Adrenal gland (tissue), 12 donors: ENCODE data around the gene C19orf53. TPM values are rescaled to one million over a fixed set of nuclear protein-coding genes. Genes with fewer than 3 reads are reported as not detected.
A peak's percentile ranks its signal among the peaks of the same experiment; 100 is the strongest.
"Not testable (repeated sequence)": the region's sequence is repeated elsewhere in the genome, so short reads cannot be mapped to it uniquely, and the experiment has no call there.

Experiments used
- DNase-seq, 7 donors: peaks; one replicate each; pipeline ENCODE4 v3.0.0-alpha.2; 2019 to 2020
- H3K27ac ChIP-seq, 5 donors: fragments of 200-600 bp; sonication (generic) in 4 of 5; 1 replicate in 3 of 5; 2 replicates in 2 of 5; pipeline versions ENCODE4 v1.5.1 to v1.8.0; 2016 to 2020; ENCODE audit warnings: mild to moderate bottlenecking in 1 of 5
- H3K27me3 ChIP-seq: fragments of 200-600 bp; 2 replicates; pipeline ENCODE4 v1.8.0; 2021
- H3K36me3 ChIP-seq, 2 donors: fragments of 200-600 bp; replicated peaks in 1 of 2; 1 replicate in 1 of 2; 2 replicates in 1 of 2; pipeline versions ENCODE4 v1.5.1 to v1.8.0; 2018 to 2022
- H3K4me1 ChIP-seq, 2 donors: fragments of 200-600 bp; replicated peaks in 1 of 2; 1 replicate in 1 of 2; 2 replicates in 1 of 2; pipeline versions ENCODE4 v1.5.1 to v1.8.0; 2018 to 2021
- H3K4me3 ChIP-seq, 4 donors: fragments of 200-600 bp; sonication (generic) in 3 of 4; one replicate each; pipeline ENCODE4 v1.5.1; 2016 to 2018
- H3K9me3 ChIP-seq, 3 donors: fragments of 200-600 bp; sonication (generic) in 1 of 3; replicated peaks in 1 of 3; 1 replicate in 2 of 3; 2 replicates in 1 of 3; pipeline versions ENCODE4 v1.5.1 to v1.8.0; 2016 to 2021
- POLR2A ChIP-seq, 2 donors: fragments of 450-650 bp; IDR thresholded peaks; one replicate each; pipeline ENCODE4 v1.6.1; 2017; ENCODE audit warnings: antibody characterized with exemption in 2 of 2, mild to moderate bottlenecking in 2 of 2, moderate library complexity in 1 of 2
- WGBS, 4 donors: extraction: QIAGEN DNeasy Blood & Tissue Kit in 2 of 4; methylation state at CpG; one replicate each; pipeline versions ENCODE4 v1.1.5 to v1.1.7; 2013 to 2017; 5-methylcytosine and 5-hydroxymethylcytosine counted together
- intact Hi-C, 2 donors: fragments of 100-400 bp; cut with DNase I; formaldehyde crosslinking; loops; one replicate each; pipeline versions ENCODE4 v1.14.1 to v1.15.0; 2022 to 2023
- polyA plus RNA-seq, 3 donors: library from polyadenylated mRNA; stranded (reverse); fragments of 200-250 nt in 2 of 3; fragments of 350-450 nt in 1 of 3; fragmentation: Illumina TruSeq in 1 of 3; extraction: RNeasy Lipid Tissue Mini Kit (QIAGEN cat#74804) in 1 of 3; gene quantifications; one replicate each; pipeline ENCODE4 v1.2.3, GENCODE V29; 2013 to 2014
- total RNA-seq, 9 donors: library from RNA; depleted of rRNA in 4 of 9; stranded (reverse); fragments of >200 nt in 4 of 9; fragments of 120-200 nt in 1 of 9; fragmentation: NEBNext Ultra II Directional in 1 of 9; extraction: Animal tissue kit (Norgen Biotek cat#: 25700) in 1 of 9; gene quantifications; one replicate each; pipeline versions ENCODE4 v1.1.0 to v1.2.4, GENCODE V29; 2013 to 2023
- TF ChIP-seq, protein P1 (sequence below), 6 experiments: fragments of 450-650 bp in 4 of 6; fragments of 200-600 bp in 2 of 6; sonication (generic) in 1 of 6; IDR thresholded peaks; 1 replicate in 5 of 6; 2 replicates in 1 of 6; pipeline versions ENCODE4 v1.5.1 to v1.8.0; 2016 to 2021; ENCODE audit warnings: antibody characterized with exemption in 6 of 6, mild to moderate bottlenecking in 2 of 6, moderate library complexity in 1 of 6
- donor health status: healthy with polysubstance abuse.
- donor health status: Bipolar disorder and iron deficiency.
- donor health status: DM: yes; HTN: yes; CAD: no.
- donor health status: DM: no; HTN: no; CAD: no.
- donor health status: DM: no; HTN: no; CAD: no.
- donor health status: DM: yes; HTN: yes; CAD: no.

Gene C19orf53
- total and polyA plus RNA-seq, 12 donors = 95.8 to 459 (median 166) TPM

DNA sequence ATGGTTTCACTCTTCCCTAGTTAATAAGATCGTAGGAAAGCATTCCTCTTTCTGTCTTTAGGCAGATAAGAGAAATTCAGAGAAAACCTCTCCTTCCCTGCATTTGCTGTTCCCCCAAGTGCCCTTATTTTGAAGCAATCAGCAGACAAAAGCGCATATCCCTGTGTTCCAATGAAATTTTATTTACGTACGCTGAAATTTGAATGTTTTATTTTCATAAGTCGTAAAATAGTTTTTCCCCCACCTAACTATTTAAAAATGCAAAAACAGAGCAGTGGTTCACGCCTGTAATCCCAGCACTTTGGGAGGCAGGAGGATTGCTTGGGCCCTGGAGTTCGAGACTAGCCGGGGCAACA is 27.2 kb upstream of the C19orf53 start:
- WGBS, 4 donors = 86 to 91% (median 89%) methylated on average over 8 of the region's 8 CpGs
- Histone ChIP-seq H3K9me3 (no peaks in the 10 kb centered on the region), H3K4me1 (peaks cover 8 to 12% of the 10 kb centered on the region in 2 donors), H3K4me3 (peak overlapping the region in 1 of 4 donors; percentile 77), H3K27ac (peak overlapping the region in 2 of 5 donors; percentile 89 to 92), H3K27me3 (no peaks in the 10 kb centered on the region), H3K36me3 (peaks cover 0 to 7% of the 10 kb centered on the region in 2 donors)
- DNase-seq = no peak
- intact Hi-C loops = no loop called here
- TF ChIP-seq, protein P1, sequence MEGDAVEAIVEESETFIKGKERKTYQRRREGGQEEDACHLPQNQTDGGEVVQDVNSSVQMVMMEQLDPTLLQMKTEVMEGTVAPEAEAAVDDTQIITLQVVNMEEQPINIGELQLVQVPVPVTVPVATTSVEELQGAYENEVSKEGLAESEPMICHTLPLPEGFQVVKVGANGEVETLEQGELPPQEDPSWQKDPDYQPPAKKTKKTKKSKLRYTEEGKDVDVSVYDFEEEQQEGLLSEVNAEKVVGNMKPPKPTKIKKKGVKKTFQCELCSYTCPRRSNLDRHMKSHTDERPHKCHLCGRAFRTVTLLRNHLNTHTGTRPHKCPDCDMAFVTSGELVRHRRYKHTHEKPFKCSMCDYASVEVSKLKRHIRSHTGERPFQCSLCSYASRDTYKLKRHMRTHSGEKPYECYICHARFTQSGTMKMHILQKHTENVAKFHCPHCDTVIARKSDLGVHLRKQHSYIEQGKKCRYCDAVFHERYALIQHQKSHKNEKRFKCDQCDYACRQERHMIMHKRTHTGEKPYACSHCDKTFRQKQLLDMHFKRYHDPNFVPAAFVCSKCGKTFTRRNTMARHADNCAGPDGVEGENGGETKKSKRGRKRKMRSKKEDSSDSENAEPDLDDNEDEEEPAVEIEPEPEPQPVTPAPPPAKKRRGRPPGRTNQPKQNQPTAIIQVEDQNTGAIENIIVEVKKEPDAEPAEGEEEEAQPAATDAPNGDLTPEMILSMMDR (IDR thresholded peaks at IDR 0.05) = no peak
- no peak for TF ChIP-seq POLR2A (IDR thresholded peaks at IDR 0.05)

DNA sequence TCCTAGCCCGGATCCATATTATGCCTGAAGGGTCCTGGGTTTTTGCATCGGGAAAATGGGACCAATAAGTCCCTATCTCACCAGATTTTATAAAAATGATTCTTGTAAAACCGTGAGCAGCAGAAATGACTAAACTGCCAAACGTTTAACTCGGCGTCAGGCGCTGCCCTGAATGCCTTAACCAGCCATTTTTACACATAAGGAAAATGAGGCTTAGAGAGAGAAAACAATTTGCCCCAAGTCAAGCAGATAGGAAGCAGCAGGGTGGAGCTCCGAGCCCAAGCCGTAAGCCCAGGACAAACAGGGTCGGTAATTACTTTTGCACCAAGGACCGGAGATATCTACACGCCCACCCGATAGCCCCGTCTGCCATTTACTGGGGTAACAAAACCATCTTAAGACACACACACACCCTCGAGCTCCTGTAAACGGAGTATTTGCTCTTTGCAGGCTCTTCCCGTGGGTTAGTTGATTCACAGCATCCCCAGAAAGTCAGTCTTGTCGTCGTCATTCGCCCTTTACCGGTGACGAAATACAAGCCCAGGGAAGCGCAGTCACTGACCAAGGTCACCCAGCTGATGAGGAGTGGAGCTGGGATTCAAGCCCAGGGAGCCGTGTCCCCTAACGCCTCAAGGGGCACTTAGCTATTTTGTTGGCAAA is 26.0 kb upstream of the C19orf53 start:
- DNase-seq = peak; percentile 64 to 87 (median 79)
- H3K27me3 ChIP-seq = no peaks in the 10 kb centered on the region
- 0 to 4% (median 2%) methylated on average over 24 to 25 of the region's 25 CpGs for WGBS, 4 donors
- H3K9me3 ChIP-seq = no peaks in the 10 kb centered on the region
- peak in 1 of 2 donors; percentile 20 for TF ChIP-seq POLR2A (IDR thresholded peaks at IDR 0.05)
- TF ChIP-seq, protein P1 (IDR thresholded peaks at IDR 0.05) = peak in 1 of 6 experiments; percentile 13
- peaks cover 8 to 12% of the 10 kb centered on the region in 2 donors for H3K4me1 ChIP-seq
- intact Hi-C loops = no loop called here
- H3K36me3 ChIP-seq = peaks cover 0 to 19% of the 10 kb centered on the region in 2 donors
- H3K27ac ChIP-seq = peak overlapping the region; percentile 40 to 94 (median 89)
- H3K4me3 ChIP-seq = peak overlapping the region; percentile 54 to 90 (median 76)

DNA sequence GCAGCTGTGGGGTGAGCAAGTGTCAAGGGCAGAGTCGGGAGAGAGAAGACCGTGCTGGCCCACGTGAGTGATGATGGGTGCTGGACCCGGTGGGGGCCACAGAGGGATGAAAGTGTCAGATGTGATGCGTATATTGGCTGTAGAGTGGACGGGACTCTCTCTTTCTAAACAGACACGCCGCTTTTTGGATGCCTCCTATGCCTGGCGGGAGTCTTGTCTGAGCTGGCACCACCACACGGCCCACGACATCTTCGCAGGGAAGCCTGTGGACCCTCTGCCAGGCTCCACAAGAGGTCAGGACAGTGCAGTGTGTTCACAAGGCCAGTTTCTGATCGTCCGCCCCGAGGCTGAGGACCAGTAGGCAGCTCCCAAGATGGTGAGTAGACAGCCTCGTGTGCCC is 22.8 kb upstream of the C19orf53 start:
- peaks cover 8 to 12% of the 10 kb centered on the region in 2 donors for H3K4me1 ChIP-seq
- TF ChIP-seq, protein P1 (IDR thresholded peaks at IDR 0.05) = no peak
- no peak for TF ChIP-seq POLR2A (IDR thresholded peaks at IDR 0.05)
- no peaks in the 10 kb centered on the region for H3K27me3 ChIP-seq
- no peaks in the 10 kb centered on the region for H3K9me3 ChIP-seq
- H3K27ac ChIP-seq = no peak overlapping the region
- 82 to 87% (median 85%) methylated on average over 16 of the region's 16 CpGs for WGBS, 4 donors
- H3K4me3 ChIP-seq = no peak overlapping the region
- DNase-seq = no peak
- peaks cover 0 to 48% of the 10 kb centered on the region in 2 donors for H3K36me3 ChIP-seq
- intact Hi-C loops = no loop called here

DNA sequence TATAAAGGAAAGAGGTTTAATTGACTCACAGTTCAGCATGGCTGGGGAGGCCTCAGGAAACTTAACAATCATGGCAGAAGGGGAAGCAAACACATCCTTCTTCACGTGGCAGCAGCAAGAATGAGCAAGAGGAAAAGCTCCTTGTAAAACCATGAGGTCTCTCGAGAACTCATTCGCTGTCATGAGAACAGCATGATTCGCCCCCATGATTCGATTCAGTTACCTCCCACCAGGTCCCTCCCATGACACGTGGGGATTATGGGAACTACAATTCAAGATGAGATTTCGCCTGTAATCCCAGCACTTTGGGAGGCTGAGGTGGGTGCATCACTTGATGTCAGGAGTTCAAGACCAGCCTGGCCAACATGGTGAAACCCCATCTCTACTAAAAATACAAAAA is 20.6 kb upstream of the C19orf53 start:
- H3K27ac ChIP-seq, intact Hi-C loops, H3K4me3 ChIP-seq, H3K4me1 ChIP-seq, DNase-seq, H3K27me3 ChIP-seq, H3K9me3 ChIP-seq: not testable (repeated sequence)
- WGBS, 4 donors = 83 to 91% (median 89%) methylated on average over 4 to 7 of the region's 7 CpGs
- peaks cover 0 to 70% of the 10 kb centered on the region in 2 donors for H3K36me3 ChIP-seq

DNA sequence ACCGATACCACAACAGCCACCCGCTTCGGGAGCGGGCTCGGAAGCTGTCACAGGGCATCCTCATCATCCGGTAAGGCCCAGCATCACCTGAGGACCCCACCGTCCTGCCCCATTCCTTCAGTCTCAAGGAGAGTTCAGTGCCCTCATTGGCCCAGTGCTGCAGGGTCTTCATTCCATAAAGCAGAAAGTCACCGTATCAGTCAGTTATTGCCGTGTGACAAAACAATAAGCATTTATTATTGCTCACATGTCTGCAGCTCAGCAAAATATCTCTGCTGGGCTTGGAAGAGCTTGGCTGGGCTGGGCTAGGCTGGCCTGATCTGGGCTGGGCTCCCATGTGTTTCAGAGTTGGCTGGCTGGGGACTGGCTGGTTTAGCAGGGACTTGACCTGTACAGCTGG is 18.0 kb upstream of the C19orf53 start:
- H3K4me3 ChIP-seq = no peak overlapping the region
- H3K27ac ChIP-seq = no peak overlapping the region
- no peak for DNase-seq
- intact Hi-C loops = no loop called here
- no peaks in the 10 kb centered on the region for H3K27me3 ChIP-seq
- no peaks in the 10 kb centered on the region for H3K9me3 ChIP-seq
- TF ChIP-seq, protein P1 (IDR thresholded peaks at IDR 0.05) = no peak
- no peak for TF ChIP-seq POLR2A (IDR thresholded peaks at IDR 0.05)
- no peaks in the 10 kb centered on the region for H3K4me1 ChIP-seq
- WGBS, 4 donors = 96 to 99% (median 97%) methylated on average over 7 to 9 of the region's 9 CpGs
- H3K36me3 ChIP-seq = peaks cover 0 to 95% of the 10 kb centered on the region in 2 donors
